T47D (cell line): ENCODE measurements around the gene CCNL2.
"Not testable (repeated sequence)": the region's sequence is repeated elsewhere in the genome, so short reads cannot be mapped to it uniquely, and the experiment has no call there.

ENCODE experiments used
- DNase-seq, 2 experiments: peaks; one replicate each; pipeline versions ENCODE4 v3.0.0 to v3.0.0-alpha.2; 2011 to 2012; ENCODE audit warnings: low read depth in 1 of 2, low spot score in 1 of 2
- JUND ChIP-seq: IDR thresholded peaks from 2 replicates; pipeline ENCODE4 v1.6.1; 2012; ENCODE audit warnings: low read depth
- in situ Hi-C: cut with HindIII; loops from 2 replicates; pipeline ENCODE4 v1.10.0; 2016; ENCODE audit warnings: low sequenced_read_pairs, low pct_unique_long_range_greater_than_20kb

The CCNL2 gene

DNA sequence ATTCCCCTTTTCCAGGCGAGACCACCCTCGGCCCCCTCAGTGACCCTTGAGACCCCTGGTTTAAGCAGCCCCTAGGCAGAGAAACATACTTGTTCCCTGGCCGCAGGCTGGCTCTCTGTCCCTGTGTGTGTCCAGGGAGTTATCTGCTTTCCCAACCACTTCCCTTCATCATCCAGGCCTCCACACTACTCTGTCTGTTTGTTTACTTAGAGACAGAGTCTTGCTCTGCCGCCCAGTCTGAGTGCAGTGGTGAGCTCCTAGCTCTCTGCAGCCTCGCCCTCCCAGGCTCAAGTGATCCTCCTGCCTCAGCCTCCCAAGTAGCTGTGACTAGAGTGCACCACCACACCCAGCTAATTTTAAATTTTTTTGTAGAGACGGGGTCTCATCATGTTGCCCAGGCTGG, 30.5 kb upstream of the CCNL2 start:
- no peak for DNase-seq
- no peak for TF ChIP-seq JUND
- in situ Hi-C loops: no loop called here

DNA sequence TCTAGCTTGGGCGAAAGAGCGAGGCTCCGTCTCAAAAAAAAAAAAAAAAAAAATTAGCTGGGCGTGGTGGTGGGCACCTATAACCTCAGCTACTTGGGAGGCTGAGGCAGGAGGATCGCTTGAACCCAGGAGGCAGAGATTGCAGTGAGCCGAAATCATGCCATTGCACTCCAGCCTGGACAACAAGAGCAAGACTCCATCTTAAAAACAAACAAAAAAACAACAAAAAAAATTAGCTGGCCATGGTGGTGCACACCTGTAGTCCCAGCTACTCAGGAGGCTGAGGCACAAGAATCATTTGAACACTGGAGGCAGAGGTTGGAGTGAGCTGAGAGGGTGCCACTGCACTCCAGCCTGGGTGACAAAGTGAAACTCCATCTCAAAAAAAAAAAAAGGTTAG, 29.8 kb upstream of the CCNL2 start:
- in situ Hi-C loops, DNase-seq: not testable (repeated sequence)

DNA sequence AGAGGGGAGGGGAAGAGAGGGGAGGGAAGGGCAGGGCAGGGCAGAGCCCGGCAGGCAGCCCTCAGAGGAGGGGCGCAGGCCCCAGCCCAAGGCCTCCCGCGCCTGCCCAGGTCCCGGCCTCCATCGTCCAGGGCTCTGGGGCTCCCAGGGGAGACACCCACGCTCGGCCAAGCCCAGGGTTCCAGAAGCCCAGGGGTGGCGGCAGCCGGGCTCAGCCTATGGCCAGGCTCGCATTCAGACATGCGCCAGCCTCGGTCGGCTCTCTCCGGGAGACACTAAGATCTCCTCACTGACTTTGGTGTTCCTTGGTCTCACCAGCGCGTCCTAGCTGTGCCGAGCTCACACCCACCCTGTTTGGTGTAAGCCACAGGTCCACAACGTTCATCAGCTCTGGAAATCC, 29.0 kb upstream of the CCNL2 start:
- in situ Hi-C loops: no loop called here
- DNase-seq: no peak
- TF ChIP-seq JUND: no peak

DNA sequence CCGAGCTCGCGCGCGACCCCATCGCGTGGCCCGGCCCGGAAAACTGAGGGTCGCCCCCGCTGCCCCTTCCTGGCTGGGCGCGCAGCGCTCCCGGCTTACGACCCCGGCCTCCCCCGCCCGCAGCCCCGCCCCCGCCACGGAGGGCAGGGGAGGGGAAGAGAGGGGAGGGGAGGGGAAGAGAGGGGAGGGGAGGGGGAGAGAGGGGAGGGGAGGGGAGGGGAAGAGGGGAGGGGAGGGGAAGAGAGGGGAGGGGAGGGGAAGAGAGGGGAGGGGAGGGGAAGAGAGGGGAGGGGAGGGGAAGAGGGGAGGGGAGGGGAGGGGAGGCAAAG, 28.6 kb upstream of the CCNL2 start:
- DNase-seq: no peak
- no peak for TF ChIP-seq JUND
- in situ Hi-C loops: no loop called here

DNA sequence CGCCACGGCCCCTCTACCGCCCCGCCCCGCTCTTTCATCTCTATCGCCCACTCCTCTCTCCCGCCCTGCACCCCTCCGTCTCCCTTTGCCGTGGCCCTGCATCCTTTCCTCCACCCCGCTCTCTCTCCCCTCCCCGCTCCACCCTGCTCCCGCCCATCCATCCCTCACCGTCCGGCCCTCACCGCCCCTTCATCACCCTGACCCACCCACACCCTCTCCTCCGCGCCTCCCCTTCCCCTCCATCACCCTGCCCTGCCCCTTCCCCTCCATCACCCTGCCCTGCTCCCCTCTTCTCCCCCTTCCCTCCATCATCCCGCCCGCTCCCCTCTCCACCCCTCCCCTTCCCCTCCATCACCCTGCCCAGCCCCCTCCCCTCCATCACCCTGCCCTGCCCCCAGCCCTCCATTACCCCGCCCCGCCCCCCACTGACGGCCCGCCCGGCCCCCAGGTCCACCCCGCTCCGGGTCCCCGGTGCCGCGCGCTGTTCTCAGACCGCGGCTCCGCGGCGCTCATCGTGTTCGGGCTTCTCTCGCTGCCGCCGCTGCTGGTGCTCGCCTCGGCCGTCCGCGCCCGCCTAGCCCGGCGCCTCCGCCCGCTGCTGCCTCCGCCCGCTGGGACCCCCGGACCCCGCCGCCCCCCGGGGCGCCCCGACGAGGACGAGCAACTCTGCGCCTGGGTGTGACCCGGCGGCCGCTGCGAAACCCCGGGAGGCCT, 28.1 kb upstream of the CCNL2 start:
- no peak for TF ChIP-seq JUND
- no peak for DNase-seq
- in situ Hi-C loops: no loop called here

DNA sequence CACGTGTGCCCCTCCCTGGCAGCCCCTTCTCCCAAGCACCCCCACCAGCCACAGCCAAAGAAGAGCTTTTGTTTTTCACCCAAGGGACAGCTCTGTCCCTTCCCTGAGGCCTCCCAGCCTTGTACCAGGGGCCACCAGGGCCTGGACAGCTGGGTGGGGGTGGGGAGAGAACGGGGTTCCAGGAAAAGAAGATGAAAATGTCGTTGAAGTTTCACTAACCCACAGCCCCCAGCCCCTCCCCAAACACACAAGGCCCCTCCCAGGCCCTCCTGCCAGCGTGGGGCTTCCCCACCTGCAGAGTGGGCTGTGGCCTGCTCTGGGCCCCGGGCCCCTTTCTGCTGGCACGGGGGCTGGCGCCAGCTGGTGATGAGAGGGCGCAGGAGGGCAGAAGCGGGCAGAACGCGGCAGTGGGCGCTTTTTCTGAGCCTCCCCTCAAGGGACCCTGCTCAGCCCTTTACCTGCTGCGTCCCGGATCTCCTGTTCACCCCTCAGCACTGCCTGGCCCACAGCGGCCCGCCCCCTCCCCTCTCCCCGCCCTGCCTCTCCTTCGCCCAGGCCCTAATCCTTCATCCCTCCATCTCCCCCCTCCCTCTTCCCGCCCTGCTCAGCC, 27.5 kb upstream of the CCNL2 start:
- DNase-seq: no peak
- in situ Hi-C loops: no loop called here
- TF ChIP-seq JUND: no peak

DNA sequence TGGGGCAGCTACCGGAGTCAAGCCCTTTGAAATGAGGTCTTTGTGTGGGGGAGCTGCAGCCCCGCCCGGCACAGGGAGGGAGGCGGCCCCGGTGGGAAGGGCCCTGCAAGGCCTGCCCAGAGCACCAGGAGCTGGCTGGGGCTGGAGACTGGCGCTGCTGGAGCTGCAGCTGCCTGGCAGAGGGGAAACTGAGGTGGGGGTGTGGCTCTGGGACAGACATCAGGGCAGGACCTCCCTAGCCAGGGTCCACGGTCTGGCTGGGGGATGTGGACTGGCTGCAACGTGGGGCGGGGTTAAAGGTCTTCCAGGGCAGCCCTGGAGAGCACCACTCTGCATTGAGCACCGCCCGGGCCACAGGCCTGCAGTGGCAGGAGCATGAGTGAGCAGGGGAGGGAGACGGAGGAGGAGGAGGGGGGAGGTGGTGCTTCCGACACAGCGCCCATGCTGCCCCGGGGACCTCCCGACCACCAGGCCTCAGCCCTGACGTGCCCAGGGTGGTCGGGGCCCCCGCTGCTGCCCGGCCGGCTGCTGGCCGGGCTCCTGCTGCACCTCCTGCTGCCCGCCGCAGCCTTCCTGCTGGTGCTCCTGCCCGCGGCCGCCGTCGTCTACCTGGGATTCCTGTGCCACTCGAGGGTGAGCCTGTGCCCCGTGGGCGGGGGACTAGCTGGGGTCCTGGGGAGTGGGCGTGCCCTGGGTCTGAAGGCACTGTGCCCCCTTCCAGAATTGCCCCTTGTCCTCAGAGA, 26.8 kb upstream of the CCNL2 start:
- DNase-seq: no peak
- TF ChIP-seq JUND: no peak
- in situ Hi-C loops: no loop called here

DNA sequence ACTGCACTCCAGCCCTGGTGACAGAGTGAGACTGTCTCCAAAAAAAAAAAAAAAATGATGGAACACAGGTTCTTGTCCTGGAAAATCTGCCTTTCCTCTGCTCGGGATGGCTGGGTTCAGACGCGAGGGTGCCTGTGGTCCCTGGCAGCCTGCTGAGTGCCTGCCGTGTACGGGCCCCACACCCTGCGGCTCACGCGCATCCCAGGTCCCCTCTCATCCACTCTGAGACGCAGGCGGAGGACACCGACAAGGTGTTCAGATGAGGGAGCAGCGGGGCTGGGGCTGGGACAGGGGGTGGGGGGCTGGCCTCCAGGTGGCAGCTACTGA, 26.3 kb upstream of the CCNL2 start:
- no peak for TF ChIP-seq JUND
- in situ Hi-C loops: no loop called here
- no peak for DNase-seq

DNA sequence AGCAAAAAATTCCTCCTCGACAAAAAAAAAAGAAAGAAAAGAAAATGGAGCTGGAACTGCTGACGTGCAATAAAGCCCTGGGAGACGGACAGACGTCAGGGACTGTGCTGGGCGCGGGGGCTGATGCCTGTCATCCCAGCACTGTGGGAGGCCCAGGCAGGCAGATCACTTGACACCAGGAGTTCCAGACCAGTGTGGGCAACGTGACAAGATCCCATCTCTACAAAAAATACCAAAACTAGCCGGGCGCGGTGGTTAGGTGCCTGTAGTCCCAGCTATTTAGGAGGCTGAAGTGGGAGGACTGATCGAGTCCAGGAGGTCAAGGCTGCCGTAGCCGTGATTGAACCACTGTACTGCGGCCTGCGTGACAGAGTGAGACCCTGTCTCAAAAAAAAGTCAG, 25.6 kb upstream of the CCNL2 start:
- in situ Hi-C loops: no loop called here
- DNase-seq: no peak
- no peak for TF ChIP-seq JUND

DNA sequence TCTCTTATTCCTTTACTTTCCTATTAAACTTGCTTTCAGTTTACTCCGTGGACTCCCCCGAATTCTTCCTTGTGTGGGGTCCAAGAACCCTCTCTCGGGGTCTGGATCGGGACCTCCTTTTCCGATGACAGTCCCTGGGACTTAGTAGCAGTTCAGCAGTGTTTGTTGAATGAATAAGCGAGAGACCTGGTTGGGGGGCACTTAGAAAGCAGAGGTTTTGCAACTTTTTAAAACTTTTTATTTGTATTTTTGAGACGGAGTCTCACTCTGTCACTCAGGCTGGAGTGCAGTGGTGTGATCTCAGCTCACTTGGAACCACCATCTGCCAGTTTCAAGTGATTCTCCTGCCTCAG, 24.1 kb upstream of the CCNL2 start:
- no peak for DNase-seq
- no peak for TF ChIP-seq JUND
- in situ Hi-C loops: no loop called here

DNA sequence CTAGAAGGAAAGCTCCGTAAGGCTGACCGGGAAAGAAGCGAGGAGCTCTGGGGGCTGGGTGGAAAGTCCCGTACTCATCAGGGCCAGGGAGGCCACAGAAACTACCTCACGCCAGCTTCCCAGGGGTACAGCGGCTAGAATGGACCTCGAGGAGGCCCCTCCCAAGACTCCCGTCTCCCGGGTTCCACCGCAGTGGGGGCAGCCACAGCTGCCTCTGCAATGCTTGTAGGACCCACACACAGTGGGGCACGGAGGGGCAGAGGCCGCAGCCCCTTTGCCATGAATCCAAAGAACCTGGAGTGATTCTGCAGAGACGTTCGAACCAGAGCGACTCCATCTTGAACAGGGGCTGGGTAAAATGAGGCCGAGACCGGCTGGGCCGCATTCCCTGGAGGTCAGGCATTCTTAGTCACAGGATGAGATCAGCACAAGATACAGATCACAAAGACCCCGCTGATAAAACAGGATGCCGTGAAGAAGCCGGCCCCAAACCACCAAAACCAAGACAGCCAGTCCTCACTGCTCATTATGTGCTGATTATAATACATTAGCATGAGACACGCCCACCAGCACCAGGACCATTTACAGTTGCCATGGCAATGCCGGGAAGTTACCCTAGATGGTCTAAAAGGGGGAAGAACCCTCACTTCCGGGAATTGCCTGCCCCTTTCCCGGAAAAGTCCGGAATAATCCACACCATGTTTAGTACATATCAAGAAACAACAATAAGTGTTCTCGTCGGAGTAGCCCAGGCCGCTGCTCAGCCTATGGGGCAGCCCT, 23.5 kb upstream of the CCNL2 start:
- no peak for DNase-seq
- in situ Hi-C loops: no loop called here
- TF ChIP-seq JUND: no peak

DNA sequence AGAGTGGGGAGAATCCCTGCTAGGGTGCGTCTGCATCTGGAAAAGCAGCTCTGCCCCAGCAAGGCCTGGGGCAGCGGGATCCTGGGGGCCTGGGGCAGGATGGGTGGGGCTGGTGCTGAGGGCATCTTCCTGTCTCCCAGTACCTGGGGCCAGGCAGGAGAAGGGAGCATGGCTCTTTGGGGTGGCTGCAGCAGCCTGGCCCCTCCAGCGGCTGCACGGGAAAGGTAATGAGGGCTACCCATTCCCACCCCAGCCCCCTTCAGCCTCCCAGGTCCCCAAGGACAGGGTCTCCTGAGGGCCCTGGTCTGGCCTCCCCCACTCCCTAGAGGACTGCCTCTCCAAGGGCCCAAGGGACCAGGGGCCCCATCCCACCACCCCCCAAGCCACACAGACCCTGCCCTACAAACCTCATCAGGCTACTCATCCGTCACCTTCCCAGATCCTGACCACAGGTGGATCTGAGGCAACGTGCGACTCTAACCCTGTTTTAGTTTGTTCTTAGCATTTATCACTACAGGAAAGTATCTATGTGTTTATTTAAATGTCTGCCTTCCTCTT, 22.9 kb upstream of the CCNL2 start:
- in situ Hi-C loops: no loop called here
- no peak for TF ChIP-seq JUND
- DNase-seq: no peak
